ENCODE data around the gene CDH3.

Gene CDH3

DNA sequence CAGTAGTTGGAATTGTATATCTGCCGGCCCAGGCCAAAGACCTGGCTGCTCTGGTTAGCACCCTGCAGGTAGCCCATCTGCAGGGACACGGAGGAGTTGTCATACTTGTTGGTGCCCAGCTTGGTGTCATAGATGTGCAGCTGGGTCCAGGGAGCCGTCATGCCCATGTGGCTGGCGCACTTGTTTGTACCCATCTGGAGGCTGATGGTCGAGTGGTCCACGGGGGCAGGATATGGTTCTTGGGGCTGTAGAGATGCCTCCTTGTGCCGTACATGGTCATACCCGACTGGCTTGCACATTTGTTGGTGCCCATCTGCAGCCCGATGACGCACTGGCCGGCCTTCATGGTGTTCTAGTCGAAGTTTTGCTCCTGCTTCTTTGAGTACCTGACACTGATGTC lies 6.0 kb downstream of the CDH3 start:
- no peak for DNase-seq (ENCODE audit: low read depth, low spot score)

DNA sequence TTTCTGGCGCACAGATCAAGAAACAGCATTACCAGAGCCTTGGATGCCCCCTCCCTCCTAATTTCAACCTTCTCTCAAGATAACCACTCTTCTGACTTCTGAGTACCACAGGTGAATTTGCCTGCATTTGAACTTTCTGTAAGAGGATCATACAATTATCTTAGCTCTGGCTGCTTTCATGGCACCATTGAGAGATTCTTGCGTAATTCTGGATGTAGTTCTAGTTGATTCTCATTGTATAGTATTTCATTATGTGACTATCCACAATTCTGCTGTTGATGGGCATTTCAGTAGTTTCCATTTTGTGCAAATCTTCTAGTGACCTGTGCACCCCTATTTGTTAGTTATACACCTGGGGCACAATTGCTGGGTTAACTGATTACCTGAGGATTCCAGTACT lies 7.5 kb downstream of the CDH3 start:
- DNase-seq (ENCODE audit: low read depth, low spot score) = no peak

DNA sequence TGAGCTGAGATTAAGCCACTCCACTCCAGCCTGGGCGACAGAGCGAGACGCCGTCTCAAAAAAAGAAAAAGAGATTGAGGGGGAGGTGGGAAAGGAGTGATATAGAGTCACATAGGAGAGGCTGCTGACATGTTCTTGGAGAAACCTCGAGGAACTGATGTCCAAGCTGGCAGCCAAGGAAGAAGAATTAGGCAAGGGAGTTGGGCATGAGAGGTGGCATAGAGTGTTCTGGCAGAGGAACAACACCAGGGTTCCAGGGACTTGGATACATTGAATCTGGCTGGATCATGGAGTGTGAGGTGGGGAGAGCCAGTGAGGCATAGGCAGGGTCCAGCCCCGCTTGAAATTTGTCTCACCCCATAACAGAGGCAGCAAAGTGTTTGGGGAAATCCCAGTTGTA lies 10.7 kb downstream of the CDH3 start:
- no peak for DNase-seq (ENCODE audit: low read depth, low spot score)

DNA sequence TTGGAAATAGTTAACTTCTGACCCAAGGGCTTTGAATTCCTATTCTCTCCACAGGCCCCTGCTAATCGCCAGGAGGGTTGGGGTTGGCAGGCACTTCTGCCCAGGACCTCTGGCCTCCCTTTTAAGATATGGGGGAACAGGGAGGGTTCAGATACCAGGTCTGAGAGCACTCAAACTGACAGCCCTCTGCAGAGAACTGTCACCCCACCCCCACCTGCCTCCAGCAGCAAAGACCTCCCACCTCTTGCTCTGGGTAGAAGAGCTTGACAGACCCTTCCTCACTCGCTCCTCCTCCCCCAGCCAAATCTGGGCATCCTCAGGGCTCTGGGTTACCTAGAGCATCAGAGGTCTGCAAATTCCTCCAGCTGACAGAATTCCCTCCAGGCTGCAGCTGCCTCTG lies 11.6 kb downstream of the CDH3 start:
- DNase-seq (ENCODE audit: low read depth, low spot score) = no peak

DNA sequence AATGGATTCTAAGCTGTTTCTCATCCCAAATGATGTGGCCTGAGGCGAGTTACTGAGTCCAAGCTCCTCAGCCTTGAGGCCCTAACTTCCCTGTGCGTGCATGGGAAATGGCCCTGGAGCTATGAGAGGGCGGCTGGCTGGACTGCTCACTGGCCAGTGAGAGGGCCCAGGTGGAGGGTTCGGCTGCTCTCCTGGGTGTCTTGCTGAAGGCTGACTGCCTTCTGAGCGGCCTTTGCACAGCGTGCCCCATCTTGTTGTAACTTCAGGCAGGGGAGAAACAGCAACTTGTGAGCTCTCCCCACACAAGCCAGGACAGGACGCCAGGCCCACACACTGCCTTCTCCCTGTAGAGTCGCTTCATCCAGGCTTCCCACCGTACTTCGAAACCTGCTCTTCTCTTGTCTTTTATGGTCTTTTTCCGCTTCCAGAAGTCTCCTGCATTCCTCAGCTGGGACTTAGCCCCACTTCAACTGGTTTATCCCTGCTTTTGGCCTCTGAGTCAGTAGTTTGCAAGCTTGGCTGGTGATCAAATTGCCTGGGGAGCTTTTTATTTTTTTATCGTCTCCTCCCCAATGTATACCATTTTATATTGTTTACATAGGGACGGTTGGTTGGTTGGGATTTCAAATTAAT lies 13.3 kb downstream of the CDH3 start:
- no peak for DNase-seq (ENCODE audit: low read depth, low spot score)

DNA sequence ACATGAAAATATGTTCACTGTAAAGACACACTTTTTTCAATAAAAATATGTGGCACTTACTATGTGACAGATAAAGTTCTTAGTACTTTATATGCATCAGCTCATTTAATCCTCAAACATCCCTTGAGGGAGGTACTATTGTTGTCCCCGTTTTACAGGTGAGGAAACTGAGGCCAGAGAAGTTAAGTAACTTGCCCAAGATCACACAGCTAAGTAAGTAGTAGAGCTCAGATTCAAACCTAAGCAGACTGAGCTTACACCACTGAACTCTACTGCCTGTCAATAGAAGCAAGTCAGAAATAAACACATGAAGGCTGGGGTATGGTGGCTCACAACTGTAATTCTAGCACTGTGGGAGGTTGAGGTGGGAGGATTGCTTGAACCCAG lies 13.9 kb downstream of the CDH3 start:
- DNase-seq (ENCODE audit: low read depth, low spot score) = no peak

DNA sequence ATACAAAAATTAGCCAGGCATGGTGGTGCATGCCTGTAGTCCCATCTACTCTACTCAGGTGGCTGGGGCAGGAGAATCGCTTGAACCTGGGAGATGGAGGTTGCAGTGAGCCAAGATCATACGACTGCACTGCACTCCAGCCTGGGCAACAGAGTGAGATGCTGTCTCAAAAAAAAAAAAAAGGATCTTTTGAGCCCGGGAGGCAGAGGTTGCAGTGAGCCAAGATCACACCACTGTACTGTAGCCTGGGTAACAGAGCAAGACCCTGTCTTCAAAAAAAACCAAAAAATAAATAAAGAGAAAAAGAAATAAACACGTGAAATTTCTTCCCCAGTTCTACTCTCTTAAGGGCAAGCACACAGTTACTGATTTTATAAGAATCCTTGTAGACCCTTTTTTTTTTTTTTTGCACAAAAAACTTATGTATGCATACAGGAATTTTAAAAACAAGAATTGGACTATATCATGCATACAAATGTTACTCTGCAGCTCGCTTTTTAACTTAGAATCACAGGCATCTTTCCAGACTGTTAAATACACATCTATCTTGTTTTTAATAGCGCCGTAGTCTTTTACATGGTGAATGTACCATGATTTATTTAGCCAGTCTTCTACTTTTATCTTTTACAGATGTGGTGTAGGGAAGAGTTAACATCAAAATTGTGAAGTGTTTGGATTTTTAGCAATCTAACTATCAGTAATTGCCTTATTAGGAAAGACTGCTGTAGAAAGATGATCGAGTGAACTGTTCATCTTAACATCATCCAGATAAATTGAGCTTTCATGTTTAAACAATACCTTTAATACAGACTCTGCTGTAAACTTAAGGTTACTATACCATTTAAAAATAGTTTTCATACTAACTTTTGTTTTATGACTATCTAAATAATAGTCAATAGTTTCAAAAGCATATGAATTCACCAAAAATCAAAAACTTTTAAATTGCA lies 14.6 kb downstream of the CDH3 start:
- DNase-seq (ENCODE audit: low read depth, low spot score) = no peak

DNA sequence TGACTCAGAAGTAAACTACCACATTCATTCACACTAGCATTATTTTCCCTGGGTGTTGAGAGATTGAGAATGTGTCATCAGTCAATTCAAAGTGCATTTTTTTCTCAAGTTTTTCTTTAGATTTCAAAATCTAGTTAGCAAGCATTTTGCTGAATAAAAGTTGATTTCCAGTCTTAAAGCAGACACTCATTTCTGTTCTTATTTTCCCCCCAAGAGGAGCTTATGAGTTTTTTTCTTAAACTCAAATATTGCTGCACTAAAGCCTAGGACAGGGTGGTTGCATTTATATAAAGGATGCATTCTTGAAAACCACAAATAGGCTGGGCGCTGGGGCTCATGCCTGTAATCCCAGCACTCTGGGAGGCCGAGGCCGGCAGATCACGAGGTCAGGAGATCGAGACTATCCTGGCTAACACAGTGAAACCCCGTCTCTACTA lies 15.3 kb downstream of the CDH3 start:
- no peak for DNase-seq (ENCODE audit: low read depth, low spot score)

DNA sequence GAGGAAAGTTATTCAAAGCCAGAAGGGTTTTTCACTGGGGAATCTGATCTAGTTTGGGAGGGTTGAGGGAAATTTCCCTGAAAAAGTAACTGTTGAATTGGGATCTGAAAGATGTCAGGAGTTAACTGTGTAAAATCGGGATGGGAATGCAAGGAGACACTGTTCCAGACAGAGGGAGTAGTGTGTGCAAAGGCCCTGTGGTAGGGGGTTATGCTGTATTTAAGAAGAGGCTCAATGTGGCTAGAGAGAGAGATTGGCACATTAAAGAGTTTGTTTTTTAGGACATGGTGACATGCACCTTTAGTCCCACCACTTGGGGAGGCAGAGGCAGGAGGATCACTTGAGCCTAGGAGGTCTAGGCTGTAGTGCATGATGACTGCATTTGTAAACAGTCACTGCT lies 16.9 kb downstream of the CDH3 start:
- no peak for DNase-seq (ENCODE audit: low read depth, low spot score)

DNA sequence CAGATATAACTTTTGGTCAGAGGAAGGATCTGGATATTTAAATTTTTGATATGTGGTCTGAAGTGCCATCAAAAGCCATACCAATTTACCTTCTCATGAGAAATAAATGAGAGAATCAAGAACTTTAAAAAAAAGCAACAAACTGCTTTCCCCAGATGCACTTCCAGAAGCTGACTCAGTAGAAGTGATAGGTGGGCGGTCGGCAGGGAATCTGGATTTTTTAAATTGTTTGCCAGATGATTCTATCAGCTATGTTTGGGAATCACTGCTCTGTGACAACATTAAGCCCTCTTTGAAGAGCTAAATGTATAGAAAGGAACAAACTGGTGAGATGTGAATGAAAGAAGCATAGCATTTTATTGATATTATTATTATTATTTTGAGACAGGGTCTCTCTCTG lies 19.2 kb downstream of the CDH3 start:
- no peak for DNase-seq (ENCODE audit: low read depth, low spot score)

DNA sequence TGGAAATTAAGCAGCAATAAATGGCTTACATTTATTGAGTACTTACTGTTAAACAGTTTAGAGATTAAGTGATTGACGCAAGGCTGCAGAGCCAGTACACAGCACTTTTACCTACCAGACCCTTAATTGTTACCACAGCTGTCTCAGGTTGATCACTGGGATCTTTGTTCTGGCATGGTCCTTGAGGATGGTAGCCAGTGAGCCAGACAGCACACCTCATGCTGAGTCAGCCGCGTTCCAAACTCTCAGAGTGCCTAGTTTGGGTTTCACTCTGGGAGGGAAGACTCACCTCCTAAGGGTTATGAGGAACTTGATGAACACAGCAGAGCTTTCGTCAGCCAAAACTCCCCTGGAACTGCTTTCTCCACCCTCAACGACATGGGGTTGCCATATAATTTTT lies 20.4 kb downstream of the CDH3 start:
- no peak for DNase-seq (ENCODE audit: low read depth, low spot score)

DNA sequence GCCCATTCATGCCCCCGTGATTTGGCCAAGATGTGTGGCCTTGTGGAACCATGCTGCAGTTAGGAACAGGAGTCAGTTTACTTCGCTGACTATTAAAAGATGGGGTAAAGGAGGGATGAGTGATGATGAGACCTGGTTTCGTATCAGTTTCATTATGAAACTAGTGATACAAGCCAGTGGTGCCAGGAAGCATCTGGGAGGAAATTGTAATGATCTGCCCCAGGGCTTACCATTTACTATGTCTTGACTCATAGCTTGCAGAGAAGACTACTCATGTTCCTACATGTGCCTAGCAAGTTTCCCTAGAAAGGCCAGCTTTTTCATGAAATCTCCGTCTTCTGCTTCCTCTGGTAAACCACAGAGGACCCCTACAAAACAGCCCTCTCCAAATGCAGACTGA lies 23.2 kb downstream of the CDH3 start:
- DNase-seq (ENCODE audit: low read depth, low spot score) = no peak

DNA sequence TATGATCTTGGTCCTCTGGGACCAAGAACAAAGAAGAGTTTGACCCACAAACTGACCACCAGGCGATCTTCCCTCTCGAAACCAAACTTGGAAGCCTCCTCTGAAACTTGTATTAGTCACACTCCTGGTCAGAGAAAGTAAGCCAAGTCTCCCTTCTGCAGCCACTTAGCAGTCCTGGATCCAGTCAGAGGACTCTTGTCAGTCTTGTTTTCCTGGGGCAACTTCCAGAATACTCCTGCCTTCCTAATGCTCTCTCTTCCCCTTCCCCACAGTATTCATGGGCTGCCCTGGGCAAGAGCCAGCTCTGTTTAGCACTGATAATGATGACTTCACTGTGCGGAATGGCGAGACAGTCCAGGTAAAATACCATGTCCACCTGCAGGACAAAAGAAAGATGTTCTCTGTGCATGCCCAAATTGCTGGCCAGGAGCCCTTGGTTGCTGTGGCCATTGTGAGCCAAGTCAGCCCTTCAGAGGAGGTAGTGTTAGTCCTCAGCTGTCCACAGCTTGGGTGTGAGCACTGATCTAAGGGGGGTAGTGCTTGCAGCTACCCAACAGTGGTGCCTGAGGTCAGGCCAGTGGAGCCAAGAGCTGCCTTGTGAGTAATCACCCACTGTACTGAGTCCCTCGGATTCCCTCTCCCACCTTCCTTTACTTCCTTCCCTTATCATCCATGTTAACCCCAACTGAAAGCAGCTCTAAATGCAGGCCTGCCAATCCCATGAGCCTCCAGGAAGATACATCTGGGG lies 31.2 kb downstream of the CDH3 start:
- DNase-seq (ENCODE audit: low read depth, low spot score) = no peak

DNA sequence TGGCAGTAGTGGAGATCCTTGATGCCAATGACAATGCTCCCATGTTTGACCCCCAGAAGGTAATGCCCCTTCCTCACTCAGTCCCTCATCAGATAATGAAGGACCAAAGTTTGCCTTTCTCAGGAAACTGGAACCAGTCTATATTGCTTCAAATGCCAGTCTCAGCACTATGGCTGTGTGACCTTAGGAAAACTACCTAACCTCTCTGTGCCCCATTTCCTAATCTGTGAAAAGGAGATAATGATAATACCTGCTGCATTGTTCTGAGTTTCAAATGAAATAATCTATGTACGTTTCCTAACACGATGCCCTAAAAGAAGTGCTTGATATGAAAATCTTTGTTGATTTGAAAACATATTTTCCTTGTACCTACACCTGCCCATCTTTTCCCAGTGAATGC lies 35.9 kb downstream of the CDH3 start:
- no peak for DNase-seq (ENCODE audit: low read depth, low spot score)

DNA sequence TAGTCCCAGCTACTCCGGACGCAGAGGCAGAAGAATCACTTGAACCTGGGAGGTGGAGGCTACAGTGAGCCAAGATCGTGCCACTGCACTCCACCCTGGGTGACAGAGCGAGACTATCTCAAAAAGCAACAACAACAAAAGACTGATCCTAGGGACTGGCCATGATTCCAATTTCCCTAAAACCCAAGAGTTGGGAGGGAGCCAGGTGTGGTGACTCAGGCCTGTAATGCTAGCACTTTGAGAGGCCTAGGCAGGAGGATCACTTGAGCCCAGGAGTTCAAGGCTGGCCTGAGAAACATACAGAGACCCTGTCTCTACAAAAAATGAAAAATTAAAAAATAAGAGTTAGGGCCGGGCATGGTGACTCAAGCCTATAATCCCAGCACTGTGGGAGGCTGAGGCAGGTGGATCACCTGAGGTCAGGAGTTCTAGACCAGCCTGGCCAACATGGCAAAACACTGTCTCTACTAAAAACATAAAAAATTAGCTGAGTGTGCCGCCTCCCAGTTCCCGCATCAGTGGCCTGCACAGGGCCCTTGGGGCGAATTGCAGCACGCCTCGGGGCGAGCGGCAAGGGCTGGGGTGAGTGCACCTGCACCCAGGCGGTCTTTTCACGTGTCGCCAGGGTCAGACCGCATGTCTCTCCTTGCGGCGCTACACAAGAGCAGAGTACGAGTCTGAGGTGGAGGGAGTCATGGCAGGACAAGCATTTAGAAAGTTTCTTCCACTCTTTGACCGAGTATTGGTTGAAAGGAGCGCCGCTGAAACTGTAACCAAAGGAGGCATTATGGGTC lies 40.8 kb downstream of the CDH3 start:
- DNase-seq (ENCODE audit: low read depth, low spot score) = no peak

DNA sequence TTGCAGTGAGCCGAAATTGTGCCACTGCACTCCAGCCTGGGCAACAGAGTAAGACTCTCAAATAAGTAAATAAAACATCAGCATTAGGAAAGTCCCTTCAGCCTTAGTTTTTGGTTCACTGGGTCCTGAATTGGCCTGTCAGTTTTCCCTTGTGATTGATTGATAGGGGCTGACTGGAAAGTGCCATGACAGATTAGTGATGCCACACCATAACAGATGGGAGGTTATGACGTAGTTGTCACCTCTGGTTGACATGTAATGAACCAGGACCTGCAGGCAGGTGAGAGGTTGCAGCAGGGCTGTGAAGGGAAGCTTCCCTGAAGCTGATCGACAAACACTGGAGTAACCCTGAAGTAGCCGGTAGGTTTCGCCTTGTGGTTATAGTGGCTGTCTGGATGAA lies 41.8 kb downstream of the CDH3 start:
- DNase-seq (ENCODE audit: low read depth, low spot score) = no peak

DNA sequence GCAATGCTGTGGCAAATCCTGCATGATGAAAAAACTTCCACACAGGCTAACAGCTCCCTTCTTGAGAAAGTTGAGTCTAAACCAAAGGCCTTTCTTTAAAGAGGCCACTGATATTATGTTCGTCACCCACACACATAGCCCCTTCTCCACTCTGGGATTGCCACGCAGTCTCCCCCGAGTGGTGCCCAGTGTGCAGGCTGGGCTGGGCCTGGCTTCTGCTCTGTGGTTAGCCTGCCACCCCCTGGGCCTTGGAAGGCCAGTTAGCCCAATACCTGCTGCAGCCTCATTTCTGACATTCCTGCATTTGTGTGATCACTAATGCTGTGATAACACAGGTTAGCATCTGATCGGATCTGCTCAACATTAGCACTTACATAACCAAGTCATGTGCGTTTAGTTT lies 44.8 kb downstream of the CDH3 start:
- no peak for DNase-seq (ENCODE audit: low read depth, low spot score)

DNA sequence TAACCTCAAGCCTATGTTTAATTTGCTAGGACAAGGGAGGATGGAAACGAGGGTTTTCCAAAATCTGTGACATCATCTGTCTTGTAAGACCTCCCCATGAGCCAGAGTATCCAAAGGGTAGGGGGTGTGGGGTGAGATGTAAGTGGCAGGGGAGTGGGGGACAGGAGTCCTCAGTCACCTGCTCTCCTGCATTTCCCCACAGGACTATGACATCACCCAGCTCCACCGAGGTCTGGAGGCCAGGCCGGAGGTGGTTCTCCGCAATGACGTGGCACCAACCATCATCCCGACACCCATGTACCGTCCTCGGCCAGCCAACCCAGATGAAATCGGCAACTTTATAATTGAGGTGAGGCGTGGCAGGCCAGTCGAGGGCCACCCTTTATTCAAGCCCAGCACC lies 50.5 kb downstream of the CDH3 start:
- DNase-seq (ENCODE audit: low read depth, low spot score) = no peak

DNA sequence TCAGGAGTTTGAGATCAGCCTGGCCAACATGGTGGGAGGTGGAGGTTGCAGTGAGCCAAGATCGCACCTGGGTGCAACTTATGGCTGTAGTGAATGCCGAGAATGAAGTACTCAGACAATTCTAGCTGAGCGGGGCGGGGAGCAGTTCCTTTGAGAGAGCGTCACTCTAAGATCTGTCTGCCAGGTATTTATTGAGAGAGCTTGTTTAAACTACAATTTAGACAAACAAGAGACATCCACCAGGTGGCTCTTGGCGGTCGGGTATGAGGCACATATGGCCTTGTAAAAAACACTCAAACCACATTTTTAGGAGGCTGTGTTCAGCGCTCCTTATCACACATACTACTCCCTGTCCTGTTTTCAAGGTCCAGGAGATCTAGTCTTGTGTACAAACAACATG lies 51.4 kb downstream of the CDH3 start:
- no peak for DNase-seq (ENCODE audit: low read depth, low spot score)

DNA sequence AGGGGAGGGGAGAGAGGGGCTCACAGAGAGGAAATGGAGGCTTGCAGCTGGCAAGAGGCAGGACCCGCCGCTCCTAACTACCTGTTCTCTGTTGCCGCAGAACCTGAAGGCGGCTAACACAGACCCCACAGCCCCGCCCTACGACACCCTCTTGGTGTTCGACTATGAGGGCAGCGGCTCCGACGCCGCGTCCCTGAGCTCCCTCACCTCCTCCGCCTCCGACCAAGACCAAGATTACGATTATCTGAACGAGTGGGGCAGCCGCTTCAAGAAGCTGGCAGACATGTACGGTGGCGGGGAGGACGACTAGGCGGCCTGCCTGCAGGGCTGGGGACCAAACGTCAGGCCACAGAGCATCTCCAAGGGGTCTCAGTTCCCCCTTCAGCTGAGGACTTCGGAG lies 53.0 kb downstream of the CDH3 start:
- no peak for DNase-seq (ENCODE audit: low read depth, low spot score)

DNA sequence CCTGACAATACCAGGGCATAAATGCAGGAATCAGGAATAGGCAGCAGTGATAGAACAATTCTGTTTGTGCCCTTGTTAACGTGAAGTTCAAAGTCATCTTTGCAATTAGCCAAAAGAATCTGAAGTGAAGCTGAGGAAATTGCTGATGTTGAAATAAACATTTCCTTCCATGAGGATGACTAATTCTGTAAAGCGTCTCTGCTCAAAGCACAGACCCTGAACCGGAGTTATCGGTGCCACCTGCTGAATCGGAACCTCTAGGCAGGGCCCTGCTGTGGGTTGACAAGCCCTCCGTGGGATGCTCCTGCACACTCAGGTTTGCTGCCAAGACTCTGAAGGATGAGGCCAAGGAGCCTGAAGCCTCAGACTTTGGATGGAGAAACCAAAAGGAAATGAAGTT lies 55.0 kb downstream of the CDH3 start:
- DNase-seq (ENCODE audit: low read depth, low spot score) = no peak

DNA sequence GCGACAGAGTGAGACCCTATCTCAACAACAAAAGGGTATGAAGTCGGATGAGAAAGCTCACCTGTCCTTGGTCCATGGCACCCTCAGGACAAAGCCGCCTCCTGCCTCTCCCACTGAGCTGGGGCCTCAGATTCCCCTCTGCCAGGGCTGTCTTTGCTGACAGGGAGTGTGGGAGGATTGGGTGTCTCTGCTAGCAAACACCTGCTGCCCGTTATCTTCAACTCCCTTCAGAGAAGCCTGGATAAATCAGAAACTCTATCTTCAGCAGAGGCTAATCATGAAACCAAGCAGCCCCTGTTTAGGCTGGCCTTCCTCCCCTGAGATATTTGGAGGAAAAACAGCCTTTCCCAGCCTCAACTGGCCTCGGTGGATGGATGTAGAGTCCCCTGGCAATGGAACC lies 55.7 kb downstream of the CDH3 start:
- no peak for DNase-seq (ENCODE audit: low read depth, low spot score)

All from iPS DF 19.7 (cell line).